Fibroblast of skin of right quadriceps (primary cell): ENCODE results near the gene FNDC3B.
A peak's percentile ranks its signal among the peaks of the same experiment; 100 is the strongest.

Source experiments
- DNase-seq: peaks from one replicate; pipeline ENCODE4 v3.0.0-alpha.2; 2013

FNDC3B gene

GRCh38 chr3:172121981-172122380 is 82.6 kb downstream of the FNDC3B start:
- DNase-seq, result no peak

- no peak for DNase-seq
These were observed 84.9 kb downstream of the FNDC3B start for GRCh38 chr3:172124271-172124670.

GRCh38 chr3:172125053-172125452 is 85.7 kb downstream of the FNDC3B start:
- DNase-seq, result no peak

- peak; percentile 89 for DNase-seq
These were observed 86.6 kb downstream of the FNDC3B start for GRCh38 chr3:172125963-172126457.

- DNase-seq, result peak; percentile 53
These were observed 87.4 kb downstream of the FNDC3B start for GRCh38 chr3:172126741-172127140.

- no peak for DNase-seq
These were observed 87.8 kb downstream of the FNDC3B start for GRCh38 chr3:172127141-172127540.

- no peak for DNase-seq
These were observed 88.7 kb downstream of the FNDC3B start for GRCh38 chr3:172127929-172128580.

- no peak for DNase-seq
These were observed 89.5 kb downstream of the FNDC3B start for GRCh38 chr3:172128858-172129257.

- DNase-seq, result no peak
These were observed 90.1 kb downstream of the FNDC3B start for GRCh38 chr3:172129498-172129849.

GRCh38 chr3:172129850-172130716 is 90.7 kb downstream of the FNDC3B start:
- peak; percentile 97 for DNase-seq

- DNase-seq, result no peak
These were observed 91.3 kb downstream of the FNDC3B start for GRCh38 chr3:172130717-172131050.

- DNase-seq, result no peak
These were observed 92.4 kb downstream of the FNDC3B start for GRCh38 chr3:172131746-172132145.

GRCh38 chr3:172132159-172132586 is 92.8 kb downstream of the FNDC3B start:
- DNase-seq, result no peak

GRCh38 chr3:172132721-172133311 is 93.4 kb downstream of the FNDC3B start:
- DNase-seq, result no peak

- DNase-seq, result no peak
These were observed 94.5 kb downstream of the FNDC3B start for GRCh38 chr3:172133838-172134237.

GRCh38 chr3:172134352-172134751 is 95.0 kb downstream of the FNDC3B start:
- no peak for DNase-seq

- DNase-seq, result no peak
These were observed 95.8 kb downstream of the FNDC3B start for GRCh38 chr3:172135185-172135584.

GRCh38 chr3:172135820-172136219 is 96.4 kb downstream of the FNDC3B start:
- peak; percentile 85 for DNase-seq

GRCh38 chr3:172136330-172136729 is 97.0 kb downstream of the FNDC3B start:
- no peak for DNase-seq

GRCh38 chr3:172137287-172138192 is 98.2 kb downstream of the FNDC3B start:
- no peak for DNase-seq

GRCh38 chr3:172138193-172138537 is 98.8 kb downstream of the FNDC3B start:
- DNase-seq, result no peak

GRCh38 chr3:172138792-172139507 is 99.6 kb downstream of the FNDC3B start:
- DNase-seq, result peak; percentile 56
